Endothelial cell of hepatic sinusoid (primary cell): Measurements from ENCODE around the gene ADGRG6.

Experiments
- in situ Hi-C: cut with HindIII; loops from 2 replicates; pipeline ENCODE4 v1.10.0; 2017; ENCODE audit warnings: low sequenced_read_pairs

ADGRG6 gene

DNA sequence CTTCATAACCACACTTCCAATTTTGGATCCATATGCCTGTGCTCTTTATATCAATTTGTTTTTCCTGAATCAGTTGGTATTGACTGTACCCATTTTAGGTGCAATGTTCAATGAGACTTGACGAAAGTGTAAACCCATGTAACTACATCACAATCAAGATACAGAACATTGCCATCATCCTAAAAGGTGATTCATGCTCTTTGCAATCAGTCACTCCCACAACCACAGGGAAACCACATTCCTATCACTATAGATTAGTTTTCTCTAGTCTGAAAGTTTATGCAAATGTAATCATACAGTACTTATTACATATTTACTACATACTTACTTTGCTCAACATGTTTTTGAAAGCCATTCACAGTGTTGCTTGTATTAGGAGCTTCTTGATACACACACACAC is 167.4 kb downstream of the ADGRG6 start:
- in situ Hi-C loops, result no loop called here

GRCh38 chr6:142470421-142470820 is 168.6 kb downstream of the ADGRG6 start:
- in situ Hi-C loops, result no loop called here

GRCh38 chr6:142474531-142475289 is 172.9 kb downstream of the ADGRG6 start:
- in situ Hi-C loops, result no loop called here

DNA sequence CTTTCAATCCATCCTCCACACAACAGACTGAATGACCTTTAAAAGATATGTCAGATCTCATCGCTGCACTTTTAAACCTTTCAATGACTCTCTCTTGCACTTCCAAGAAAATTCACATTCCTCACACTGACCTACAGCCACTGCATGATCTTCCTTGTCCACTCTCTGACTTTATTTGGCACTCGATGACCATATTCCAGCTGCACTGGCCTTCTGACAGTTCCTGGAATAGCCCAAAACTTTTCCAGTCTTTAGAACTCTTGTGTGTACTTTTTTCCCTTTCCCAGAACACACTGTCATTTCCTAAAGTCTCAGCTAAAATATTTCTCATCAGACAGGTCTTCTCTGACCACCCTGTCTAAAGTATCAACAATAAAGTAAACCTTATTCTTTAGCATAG is 174.6 kb downstream of the ADGRG6 start:
- in situ Hi-C loops, result no loop called here

GRCh38 chr6:142478117-142478516 is 176.3 kb downstream of the ADGRG6 start:
- in situ Hi-C loops, result no loop called here

DNA sequence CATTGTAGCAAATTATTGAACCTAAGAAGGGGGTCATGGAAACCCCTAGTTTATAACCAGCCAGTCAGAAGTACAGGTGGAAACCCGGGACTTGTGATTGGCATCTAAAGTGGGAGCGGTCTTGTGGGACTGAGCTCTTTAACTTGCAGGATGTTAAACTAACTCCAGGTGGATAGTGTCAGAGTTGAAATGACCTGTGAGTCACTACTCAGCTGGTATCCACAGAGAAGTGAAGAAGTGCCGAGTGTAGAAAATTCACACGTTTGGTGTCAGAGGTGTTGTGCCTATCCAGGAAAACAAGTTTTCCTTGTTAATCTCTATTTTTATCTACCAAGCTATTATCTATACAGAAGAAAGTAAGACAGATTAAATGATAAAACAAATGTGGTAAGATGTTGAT is 179.7 kb downstream of the ADGRG6 start:
- in situ Hi-C loops, result no loop called here

GRCh38 chr6:142482249-142482648 is 180.4 kb downstream of the ADGRG6 start:
- in situ Hi-C loops, result no loop called here

DNA sequence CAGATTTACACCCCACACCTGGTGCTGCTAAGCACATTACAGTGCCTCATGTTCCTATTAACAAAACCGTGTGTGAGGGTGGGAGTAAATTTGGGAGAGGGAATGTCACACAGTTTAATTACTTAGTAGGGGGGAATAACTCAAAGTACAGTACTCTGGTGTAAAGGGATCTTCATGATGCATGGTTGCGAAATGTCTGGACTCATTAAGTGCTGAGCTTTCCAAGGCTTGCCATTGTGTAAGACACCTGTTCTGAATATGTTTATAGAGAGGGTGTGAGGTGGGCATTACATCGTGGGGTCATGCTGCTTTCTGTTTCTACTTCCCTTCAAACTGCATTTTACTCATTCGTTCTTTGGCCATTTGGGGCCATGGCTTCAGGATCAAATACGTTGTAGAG is 181.2 kb downstream of the ADGRG6 start:
- in situ Hi-C loops, result no loop called here

GRCh38 chr6:142485256-142485655 is 183.4 kb downstream of the ADGRG6 start:
- in situ Hi-C loops, result no loop called here

DNA sequence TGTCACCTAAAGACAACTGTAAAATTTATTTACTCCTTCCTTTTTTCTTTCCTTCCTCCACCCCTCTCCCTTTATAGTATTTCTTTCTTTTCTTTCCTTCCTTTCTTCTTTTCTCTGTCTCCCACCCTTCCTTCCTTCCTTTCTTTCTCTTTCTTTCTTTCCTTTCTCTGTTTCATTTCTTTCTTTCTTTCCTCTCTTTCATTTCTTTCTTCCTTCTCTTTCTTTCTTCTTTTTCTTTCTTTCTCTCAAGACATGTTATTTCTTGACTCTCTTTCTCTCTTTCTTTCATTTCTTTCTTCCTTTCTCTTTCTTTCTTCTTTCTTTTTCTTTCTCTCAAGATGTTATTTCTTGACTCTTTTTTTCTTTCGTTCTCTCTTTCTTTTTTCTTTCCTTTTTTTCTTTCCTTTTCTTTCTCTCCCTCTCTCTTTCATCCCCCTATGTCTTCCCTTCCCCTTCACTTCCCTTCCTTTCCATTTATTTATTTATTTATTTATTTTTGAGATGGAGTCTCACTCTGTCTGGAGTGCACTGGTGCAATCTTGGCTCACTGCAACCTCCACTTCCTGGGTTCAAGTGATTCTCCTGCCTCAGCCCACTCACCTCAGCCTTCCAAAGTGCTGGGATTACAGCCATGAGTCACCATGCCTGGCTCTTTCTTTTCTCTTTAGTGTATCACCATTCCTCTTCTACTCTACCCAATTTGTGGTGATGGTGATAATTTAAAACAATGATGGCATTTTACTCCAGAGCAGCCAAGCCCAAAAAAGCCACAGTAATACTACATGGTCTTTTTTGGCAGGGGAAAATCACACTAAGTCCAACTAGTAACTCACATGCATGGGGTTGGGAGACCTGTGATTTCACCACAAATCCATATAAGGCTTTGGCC is 188.2 kb downstream of the ADGRG6 start:
- in situ Hi-C loops, result no loop called here
